HG03159 (cell line): ENCODE results near the gene RAB18.
A peak's percentile ranks its signal among the peaks of the same experiment; 100 is the strongest.
"Not testable (repeated sequence)": the region's sequence is repeated elsewhere in the genome, so short reads cannot be mapped to it uniquely, and the experiment has no call there.

ENCODE experiments used
- ATAC-seq: cut with Tn5 transposase; IDR thresholded peaks from one replicate; pipeline ENCODE4 v1.9.1; 2021; ENCODE audit warnings: mild to moderate bottlenecking, moderate library complexity; ENCODE audit not compliant: unreplicated experiment

Gene RAB18

GRCh38 chr10:27542812-27543211 lies 38.7 kb downstream of the RAB18 start:
- no peak for ATAC-seq

GRCh38 chr10:27547047-27547446 lies 42.9 kb downstream of the RAB18 start:
- no peak for ATAC-seq

- ATAC-seq: no peak
These were observed 43.4 kb downstream of the RAB18 start for GRCh38 chr10:27547482-27547881.

GRCh38 chr10:27550823-27551222 lies 46.7 kb downstream of the RAB18 start:
- ATAC-seq: no peak

GRCh38 chr10:27558612-27559020 lies 54.5 kb downstream of the RAB18 start:
- peak; percentile 72 for ATAC-seq

- ATAC-seq: no peak
These were observed 57.2 kb downstream of the RAB18 start for GRCh38 chr10:27561334-27561733.

GRCh38 chr10:27564398-27564797 lies 60.3 kb downstream of the RAB18 start:
- no peak for ATAC-seq

GRCh38 chr10:27564880-27565279 lies 60.8 kb downstream of the RAB18 start:
- no peak for ATAC-seq

- ATAC-seq: no peak
These were observed 64.4 kb downstream of the RAB18 start for GRCh38 chr10:27568196-27569175.

GRCh38 chr10:27569946-27570345 lies 65.8 kb downstream of the RAB18 start:
- no peak for ATAC-seq

- not testable (repeated sequence) for ATAC-seq
These were observed 72.9 kb downstream of the RAB18 start for GRCh38 chr10:27577038-27577437.

- no peak for ATAC-seq
These were observed 74.2 kb downstream of the RAB18 start for GRCh38 chr10:27578316-27578715.

GRCh38 chr10:27581225-27581624 lies 77.1 kb downstream of the RAB18 start:
- no peak for ATAC-seq

GRCh38 chr10:27584302-27584701 lies 80.2 kb downstream of the RAB18 start:
- ATAC-seq: no peak
